Measurements from ENCODE around the gene BNIP2. TPM values are rescaled to one million over a fixed set of nuclear protein-coding genes. Genes with fewer than 3 reads are reported as not detected.
A peak's percentile ranks its signal among the peaks of the same experiment; 100 is the strongest.
"Not testable (repeated sequence)": the region's sequence is repeated elsewhere in the genome, so short reads cannot be mapped to it uniquely, and the experiment has no call there.

Gene BNIP2, protein sequence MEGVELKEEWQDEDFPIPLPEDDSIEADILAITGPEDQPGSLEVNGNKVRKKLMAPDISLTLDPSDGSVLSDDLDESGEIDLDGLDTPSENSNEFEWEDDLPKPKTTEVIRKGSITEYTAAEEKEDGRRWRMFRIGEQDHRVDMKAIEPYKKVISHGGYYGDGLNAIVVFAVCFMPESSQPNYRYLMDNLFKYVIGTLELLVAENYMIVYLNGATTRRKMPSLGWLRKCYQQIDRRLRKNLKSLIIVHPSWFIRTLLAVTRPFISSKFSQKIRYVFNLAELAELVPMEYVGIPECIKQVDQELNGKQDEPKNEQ
- total RNA-seq (2014; rRNA removed; shearing (Covaris generic)) = 95.3 and 115 TPM in 2 replicates

DNA sequence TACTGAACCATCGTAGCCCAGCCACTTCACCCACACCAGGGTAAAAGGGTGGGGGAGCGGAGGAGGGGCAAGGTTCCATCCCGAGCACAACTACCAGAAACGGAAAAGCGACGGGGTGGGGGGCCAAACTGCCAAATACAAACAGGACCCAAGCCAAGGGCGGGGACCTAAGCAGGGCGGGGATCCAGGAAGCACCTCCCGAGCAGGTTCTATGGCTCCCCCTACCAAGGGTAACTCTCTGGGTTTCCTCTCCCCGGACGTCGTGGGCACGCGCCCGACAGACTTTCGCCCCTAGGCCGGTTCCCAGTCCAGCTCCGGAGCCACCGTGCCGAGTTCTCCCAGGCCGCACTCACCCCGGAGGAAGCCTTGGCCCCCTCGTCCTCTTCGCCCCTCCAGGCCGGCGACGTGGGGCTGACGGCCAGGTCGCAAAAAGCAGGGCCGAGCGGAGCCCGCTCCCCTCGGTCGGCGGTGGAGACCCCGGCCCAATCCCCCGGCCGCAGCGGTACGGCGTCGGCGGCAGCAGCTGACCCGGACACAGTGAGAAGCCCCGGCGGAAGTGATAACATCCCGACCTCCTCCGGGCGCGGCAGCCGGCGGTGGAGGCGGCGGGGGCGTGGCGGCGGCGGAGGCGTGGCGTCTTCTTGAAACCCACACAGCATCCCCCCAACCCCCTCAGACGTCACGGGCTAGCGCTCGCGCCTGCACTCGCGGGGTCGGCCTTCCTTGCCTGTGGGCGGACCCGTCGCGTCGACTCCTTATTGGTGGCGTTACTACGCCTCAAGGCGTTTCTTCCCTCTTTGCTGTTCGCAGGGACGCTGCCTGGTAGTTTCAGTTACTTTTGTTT, at the start of gene BNIP2:
Gene BNIP2 (minus strand): TSS at position 539 of the 844 bp plus-strand sequence. CDS start 6,863 bp downstream, outside the sequence.
- DNase-seq (ENCODE audit: low read depth) = peak; percentile 97

DNA sequence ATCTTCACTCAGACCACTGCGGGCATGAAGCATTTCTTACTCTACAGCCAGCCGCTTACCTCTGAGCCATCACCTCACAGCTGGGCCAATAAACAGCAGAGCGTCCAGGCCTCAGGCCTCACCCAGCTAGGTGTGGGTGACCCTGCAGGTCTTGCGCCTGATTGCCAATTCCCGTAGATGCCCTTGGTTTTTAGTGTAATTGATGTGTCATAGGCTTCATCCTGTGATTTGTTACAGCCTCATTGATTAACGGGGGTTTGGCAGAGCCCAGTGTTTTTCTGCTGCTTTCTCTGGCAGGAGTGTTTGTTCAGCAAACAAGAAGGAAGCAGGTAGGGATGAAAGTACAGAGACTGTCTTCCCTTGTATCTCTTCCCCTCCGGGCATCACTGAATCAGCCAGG, 49.6 kb upstream of the BNIP2 start:
- no peak for DNase-seq (ENCODE audit: low read depth)

DNA sequence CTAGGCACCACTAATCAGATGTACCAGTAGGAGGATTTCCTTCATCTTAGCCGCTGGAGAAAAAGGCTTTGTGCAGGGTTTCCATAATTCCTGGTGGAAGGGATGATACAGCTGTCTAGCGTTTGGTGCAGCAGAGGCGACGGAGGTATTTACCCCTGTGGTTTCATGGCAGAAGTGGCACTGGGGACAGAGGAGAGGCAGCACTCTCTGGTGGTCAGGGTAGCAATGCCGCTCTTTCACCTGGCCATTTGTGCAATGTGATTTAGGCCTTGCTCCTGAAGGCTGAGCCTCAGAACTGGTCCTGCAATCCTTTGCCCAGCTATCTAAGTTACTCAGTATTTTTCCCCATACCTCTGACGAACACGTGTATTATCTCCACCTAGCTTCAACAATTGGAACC, 47.1 kb upstream of the BNIP2 start:
- DNase-seq (ENCODE audit: low read depth) = no peak

DNA sequence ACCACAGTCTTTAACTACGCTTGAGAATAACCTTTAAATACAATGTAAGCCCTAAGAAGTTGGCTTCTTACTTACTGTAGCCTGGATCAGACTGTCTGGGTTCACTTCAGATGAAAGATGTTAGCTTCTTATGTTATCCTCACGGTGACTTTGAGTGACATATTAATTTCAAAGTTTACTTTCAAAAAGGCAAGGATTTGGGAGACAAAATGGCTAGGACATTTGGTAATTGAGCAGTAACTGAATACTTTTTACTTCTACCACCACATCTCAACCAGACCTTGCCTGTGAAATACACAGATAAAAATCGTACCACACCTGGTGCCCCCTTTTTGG, 36.0 kb upstream of the BNIP2 start:
- DNase-seq (ENCODE audit: low read depth) = no peak

DNA sequence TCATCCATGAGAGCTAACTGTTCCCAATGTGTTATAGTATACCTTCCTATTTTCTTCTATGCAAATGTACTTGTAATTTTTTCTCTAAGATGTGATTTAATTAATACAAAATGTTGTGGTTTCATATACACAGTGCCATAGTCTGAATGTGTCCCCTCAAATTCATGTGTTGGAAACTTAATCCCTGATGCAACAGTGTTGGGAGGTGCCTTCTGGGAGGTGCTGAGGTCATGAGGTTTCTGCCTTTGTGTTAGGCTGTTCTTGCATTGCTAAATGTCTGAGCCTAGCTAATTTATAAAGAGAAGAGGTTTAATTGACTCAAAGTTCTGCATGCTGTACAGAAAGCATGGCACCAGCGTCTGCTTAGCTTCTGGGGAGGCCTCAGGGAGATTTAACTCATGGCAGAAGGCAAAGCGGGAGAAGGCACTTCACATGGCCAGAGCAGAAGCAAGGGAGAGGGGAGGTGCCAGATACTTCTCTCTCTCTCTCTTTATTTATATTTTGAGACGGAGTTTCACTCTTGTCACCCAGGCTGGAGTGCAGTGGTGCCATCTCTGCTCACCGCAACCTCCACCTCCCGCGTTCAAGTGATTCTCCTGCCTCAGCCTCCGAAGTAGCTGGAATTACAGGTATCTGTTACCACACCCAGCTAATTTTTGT, 34.7 kb upstream of the BNIP2 start:
- DNase-seq (ENCODE audit: low read depth) = no peak

DNA sequence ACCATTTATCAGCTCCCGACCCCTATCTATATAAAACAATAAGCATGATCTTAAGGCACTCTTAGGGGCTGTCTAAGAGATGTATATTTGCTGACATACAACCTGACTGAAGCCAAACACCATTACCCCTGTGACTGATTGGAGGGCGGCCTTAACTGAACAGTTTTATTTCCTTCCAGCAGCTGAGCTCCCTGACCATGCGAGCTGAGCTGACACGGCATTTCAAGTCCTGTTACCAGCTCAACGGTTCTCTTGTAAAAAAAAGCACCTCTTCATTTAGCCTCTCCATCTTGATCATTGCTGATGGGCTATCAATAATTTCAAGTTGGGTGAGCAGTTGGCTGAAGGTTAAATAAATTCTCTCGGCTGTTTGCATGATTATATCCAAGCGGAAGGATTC, 33.4 kb upstream of the BNIP2 start:
- DNase-seq (ENCODE audit: low read depth) = no peak

DNA sequence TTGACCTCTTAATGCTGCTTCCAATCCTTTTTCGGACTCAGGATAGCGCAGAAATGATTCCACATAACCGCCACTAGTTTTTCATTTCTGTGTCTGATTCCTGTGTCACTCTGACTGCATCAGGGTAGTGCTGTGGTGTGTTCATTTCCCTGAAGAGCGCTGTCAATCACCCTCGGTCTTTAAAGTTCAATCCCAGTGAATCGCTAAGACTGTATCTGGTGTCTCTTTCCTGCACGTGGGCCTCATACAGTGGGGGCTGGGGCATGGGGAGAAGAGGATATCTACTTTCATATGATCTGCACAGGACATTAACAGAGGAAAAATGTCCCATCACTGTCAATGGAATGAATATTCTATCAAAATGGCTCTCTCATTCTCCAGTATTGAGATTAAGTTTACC, 32.9 kb upstream of the BNIP2 start:
- no peak for DNase-seq (ENCODE audit: low read depth)

DNA sequence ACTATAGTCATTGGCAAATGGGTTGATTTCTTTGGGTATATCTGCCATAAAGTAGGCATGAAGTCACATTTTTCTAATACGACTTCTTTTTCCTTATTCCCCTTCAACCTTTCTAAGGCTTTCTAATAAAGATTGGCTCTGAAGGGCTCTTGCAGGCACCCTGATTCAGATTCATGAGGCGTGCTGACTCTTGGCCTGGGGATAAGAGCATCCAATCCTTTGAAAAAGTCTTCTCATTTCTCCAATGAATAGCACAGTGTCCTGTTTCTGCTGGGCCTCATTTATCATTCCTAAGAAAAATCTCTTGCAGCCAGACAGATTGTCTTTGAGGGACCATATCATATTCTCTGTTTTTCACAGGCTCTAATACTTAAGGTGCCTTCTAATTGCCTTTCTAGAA, 32.3 kb upstream of the BNIP2 start:
- DNase-seq (ENCODE audit: low read depth) = no peak

DNA sequence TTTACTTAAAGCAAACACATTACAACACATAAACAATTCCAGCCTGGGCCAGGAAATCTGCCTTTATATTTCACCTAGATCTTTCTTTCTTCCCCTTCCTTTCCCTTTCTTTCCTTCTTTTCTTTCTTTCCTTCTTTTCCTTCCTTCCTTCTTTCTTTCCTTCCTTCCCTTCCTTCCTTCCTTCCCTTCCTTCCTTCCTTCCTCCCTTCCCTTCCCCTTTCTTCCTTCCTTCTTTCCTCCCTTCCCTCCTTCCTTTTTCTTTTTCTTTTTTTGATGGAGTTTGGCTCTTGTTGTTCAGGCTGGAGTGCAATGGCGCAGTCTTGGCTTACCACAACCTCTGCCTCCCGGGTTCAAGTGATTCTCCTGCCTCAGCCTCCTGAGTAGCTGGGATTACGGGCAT, 24.1 kb upstream of the BNIP2 start:
- DNase-seq (ENCODE audit: low read depth) = no peak

DNA sequence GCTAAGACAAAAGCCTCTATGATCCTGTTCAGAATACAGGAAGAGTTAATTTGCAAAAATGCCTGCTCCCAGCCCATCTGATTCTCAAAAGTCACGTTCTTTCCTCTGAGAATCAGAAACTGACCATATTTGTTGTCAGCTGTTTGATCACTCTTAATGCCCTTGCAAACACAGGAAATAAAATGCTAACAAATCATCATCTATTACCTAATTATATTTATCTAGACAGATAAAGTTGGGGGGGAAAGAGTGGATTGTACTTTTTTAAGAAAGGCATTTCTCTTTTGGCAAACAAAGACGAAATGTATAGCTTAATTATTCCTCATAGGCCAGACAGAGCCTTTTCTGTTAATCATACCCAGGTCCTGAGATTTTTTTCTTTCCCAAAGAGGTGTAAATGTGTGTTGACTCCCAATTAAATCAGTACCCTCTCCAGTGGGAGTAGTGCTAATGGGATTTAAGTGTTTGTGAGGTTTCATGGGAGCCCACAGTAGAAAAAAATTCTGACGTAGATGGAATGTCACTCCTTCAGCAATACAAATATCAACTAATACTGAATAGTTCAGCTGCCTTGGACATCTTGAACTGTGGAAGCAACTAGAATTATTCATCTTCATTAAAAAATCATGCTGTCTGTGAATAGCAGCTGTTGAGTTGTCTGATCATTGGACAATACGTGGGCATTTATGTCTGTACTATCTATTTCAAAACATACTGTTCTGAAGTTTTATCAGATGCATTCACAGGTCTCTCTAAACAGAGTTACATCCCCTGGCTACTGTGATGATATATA, 22.5 kb upstream of the BNIP2 start:
- no peak for DNase-seq (ENCODE audit: low read depth)

DNA sequence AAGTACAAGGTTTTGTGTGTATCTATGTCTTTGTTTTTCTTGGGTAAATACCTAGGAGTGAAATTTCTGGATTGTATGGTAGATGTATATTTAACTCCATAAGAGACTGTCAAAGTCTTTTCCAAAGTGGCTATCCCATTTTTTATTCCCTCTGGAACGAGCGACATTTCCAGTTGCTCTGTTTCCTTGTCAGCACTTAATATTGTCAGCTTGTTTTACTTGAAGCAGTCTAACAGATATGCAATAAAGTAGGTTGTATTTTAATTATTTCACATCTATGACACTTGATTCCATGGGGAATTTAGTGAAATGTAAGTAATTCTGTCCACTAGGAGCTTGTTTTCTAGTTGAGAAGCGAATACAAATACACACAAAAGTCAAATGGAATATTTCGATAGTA, 18.5 kb upstream of the BNIP2 start:
- DNase-seq (ENCODE audit: low read depth) = no peak

DNA sequence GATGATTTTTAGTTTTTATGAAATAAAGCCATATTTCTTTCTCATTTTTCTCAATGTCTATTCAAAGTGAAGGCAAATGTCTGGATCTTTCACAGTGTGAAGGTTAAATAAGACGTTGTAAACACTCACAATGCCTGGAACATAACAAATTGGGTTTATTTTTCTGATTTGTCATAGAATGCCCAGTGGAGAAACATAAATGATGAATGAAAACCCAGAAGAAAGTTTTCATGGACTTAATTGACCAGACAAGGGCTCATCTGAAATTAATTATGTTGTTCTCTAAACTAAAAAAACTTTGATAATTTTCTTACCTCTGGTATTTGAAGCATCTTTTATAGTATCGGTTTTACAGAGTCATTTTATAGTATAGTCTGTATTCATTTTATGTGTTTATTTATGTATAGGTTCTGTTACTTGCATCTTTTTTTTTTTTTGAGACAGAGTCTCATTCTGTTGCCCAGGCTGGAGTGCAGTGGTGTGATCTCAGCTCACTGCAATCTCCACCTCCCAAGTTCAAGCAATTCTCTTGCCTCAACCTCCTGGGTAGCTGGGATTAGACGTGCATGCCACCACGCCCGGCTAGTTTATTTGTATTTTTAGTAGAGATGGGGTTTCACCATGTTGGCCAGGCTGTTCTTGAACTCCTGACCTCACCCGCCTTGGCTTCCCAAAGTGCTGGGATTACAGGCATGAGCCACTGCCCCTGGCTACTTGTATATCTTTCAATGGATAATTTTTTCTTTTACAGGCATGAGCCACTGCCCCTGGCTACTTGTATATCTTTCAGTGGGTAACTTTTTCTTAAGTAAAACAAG, 15.1 kb upstream of the BNIP2 start:
- peak; percentile 76 for DNase-seq (ENCODE audit: low read depth)

DNA sequence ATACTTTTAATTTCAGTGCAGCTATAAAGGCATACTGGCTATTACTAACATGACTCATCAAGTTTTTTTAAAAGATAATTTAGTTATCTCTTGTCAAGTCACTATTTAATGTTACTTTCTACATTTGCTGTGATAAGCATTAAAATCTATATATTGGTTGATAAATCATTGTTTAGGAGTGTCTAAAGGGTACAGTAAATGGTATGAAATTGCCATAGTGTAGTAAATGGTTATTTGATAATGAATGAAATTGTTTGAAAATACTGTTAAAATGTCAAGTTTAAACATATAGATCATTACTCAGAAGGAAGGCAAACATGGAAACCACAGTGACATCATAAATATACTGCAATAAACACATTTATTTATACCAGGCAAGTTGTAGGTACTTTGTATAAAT, 13.2 kb upstream of the BNIP2 start:
- DNase-seq (ENCODE audit: low read depth) = no peak

DNA sequence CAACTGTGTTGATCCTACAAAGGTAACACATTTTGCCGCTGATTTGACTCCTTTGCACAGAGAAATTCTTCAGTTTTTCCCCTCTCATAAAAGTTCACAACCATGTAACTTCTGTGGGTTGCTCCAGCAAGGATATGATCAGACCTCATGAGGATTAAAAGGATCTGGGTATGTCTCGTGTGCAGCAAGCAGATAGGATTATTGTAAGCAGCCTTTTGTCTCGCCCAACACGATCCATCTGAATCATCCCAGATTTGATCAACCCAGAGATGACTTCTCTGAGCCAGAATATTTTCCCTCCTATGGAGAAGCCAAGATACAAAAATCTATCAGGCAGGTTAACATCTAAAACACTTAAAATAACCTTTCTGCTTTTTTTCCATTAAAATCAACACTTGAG, 12.8 kb upstream of the BNIP2 start:
- DNase-seq (ENCODE audit: low read depth) = peak; percentile 12

DNA sequence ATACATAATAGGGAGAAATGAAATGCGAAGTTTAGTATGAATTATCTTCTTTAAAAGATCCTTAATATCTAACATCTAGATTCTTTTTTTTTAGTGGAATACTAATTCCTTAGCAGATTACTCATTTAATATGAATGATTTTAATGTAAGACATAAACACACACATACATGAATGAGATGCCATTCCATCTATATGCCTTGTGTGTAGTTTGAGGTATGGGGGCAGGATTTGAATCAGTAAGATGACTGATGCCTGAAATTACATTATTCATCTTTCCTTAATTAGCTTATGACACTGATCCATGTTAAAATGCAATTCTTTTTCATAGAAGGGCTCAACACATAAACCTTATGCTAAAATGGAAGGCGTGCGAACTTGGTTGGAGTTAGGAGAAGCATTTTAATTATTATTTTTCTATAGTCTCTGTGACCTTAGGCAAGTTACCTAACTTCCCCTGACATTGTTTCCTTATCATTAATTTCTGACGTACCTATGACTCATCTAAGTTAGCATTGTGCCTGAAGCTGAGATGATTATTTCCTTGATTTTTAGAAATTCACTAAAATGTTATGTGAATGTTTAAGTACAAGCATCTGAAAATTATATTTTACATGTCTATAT, 10.8 kb upstream of the BNIP2 start:
- peak; percentile 25 for DNase-seq (ENCODE audit: low read depth)

DNA sequence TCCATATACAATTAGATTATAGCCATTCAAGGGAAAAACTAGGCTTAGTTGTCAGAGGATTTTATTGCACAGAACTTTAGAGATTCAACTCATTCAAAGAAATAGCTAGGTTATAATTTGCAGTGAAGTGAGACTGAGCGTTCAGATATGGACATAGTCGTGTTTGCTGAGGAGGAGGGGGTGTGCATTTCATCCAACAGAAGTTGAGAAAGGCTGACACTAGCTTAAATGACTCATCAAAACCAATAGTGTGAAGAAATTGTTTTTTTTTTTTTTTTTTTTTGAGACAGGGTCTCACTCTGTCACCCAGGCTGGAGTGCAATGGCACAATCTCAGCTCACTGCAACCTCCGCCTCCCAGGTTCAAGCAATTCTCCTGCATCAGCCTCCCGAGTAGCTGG, 8.9 kb upstream of the BNIP2 start:
- DNase-seq (ENCODE audit: low read depth) = not testable (repeated sequence)

DNA sequence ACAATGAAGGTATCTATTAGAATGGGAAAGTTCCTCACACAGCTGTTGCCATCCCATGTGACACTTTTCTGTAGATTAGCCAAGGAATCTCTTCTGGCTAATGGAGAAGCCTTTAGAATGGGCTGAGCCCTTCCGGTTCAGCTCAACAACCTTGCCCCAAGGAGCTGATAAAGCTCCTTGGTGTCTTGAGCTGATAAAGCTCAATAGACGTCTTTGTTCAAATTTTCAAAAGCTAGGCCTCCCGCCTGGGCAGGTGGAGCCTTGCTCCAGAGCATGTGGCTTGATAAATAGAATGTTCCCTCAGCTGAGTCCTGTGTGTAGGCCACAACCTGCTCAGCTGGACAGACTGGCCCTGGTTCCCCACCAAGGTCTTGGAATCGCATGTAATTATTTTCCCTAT, 7.2 kb upstream of the BNIP2 start:
- no peak for DNase-seq (ENCODE audit: low read depth)

DNA sequence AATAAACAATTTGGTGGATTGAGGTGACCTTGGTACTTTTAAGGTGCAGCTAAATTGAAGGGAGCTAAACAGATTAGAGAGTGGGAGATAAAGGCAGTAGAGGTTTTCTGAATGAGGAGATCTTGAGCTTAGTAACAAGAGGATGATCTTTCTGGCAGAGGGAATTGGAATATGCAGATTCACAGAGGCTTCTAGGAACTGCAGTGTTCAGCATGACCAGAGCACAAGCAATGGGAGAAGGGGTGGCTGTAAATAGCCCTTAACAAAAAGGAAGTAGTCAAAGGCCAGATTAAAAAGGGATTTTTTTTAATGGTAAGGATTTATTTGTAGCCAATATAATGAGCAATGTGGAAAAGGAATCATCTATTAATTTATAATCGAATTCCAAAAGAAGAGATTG, 5.7 kb upstream of the BNIP2 start:
- DNase-seq (ENCODE audit: low read depth) = no peak

DNA sequence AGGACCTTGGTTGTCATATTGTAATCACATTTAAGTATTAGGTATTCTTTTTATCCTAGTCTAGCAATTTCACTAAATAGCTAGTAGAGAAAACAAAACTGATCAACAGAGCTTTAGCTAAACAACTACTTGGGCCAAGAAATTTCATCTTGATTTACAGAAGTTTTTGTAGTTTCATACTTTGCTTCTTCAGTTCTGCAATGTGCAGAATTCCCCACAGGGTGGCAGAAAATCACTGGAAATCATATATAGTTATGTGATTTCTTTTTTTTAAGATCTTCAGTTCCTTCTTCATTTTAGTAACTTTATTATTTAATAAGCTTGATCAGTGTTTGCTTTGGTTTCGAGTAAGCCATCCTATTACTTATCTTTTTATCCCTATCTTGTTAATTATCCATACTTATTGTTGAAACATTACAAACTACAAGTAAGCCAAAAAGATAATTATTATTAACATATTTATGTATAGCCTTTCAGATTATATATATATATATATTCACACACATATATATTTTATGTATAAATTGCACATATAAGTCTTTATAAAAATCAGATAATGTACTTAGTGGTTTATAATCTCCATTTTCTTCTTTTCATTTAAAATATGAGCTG, 2.2 kb upstream of the BNIP2 start:
- peak; percentile 59 for DNase-seq (ENCODE audit: low read depth)

DNA sequence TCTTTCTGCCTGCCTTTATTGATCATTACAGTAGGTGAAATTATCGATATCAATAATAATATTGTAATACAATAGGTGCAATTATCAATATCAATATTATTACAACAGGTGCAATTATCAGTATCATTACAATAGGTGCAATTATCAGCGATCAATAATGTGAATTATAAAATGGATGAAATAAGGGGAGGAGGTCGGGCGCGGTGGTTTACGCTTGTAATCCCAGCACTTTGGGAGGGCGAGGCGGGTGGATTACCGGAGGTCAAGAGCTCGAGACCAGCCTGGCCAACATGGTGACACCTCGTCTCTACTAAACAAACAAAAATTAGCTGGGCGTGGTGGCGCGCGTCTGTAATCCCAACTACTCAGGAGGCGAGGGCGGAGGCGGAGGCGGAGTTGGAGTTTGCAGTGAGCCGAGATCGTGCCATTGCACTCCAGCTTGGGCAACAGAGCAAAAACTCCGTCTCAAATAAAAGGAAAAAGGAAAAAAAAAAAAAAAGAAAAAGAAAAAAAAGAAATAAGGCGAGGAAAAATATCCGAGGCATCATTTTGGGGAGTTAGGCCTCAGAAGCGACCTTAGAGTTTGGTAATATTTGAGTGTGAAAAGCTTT, 611 bp upstream of the BNIP2 start:
- peak; percentile 75 for DNase-seq (ENCODE audit: low read depth)
